Colonic mucosa (tissue), 4 donors: ENCODE measurements around the gene EOGT. TPM values are rescaled to one million over a fixed set of nuclear protein-coding genes. Genes with fewer than 3 reads are reported as not detected.

Experiments used
- DNase-seq: peaks from one replicate; pipeline ENCODE4 v3.0.0-alpha.2; 2020
- H3K27ac ChIP-seq: fragments of 200-600 bp; one replicate; pipeline ENCODE4 v1.8.0; 2021
- H3K27me3 ChIP-seq: fragments of 200-600 bp; one replicate; pipeline ENCODE4 v1.8.0; 2021
- H3K36me3 ChIP-seq: fragments of 200-600 bp; one replicate; pipeline ENCODE4 v1.8.0; 2021
- H3K4me1 ChIP-seq: fragments of 200-600 bp; one replicate; pipeline ENCODE4 v1.8.0; 2021; ENCODE audit warnings: mild to moderate bottlenecking
- H3K4me3 ChIP-seq: fragments of 200-600 bp; one replicate; pipeline ENCODE4 v1.8.0; 2021
- H3K9ac ChIP-seq, 2 donors: one replicate each; pipeline ENCODE4 v1.7.0; 2013; ENCODE audit warnings: control low read depth in 2 of 2, low read depth in 2 of 2, low read length in 2 of 2
- H3K9me3 ChIP-seq: fragments of 200-600 bp; one replicate; pipeline ENCODE4 v1.8.0; 2021
- CTCF ChIP-seq: fragments of 200-600 bp; IDR thresholded peaks from one replicate; pipeline ENCODE4 v1.8.0; 2022; ENCODE audit warnings: antibody characterized with exemption, mild to moderate bottlenecking
- intact Hi-C: fragments of 100-400 bp; cut with DNase I; formaldehyde crosslinking; loops from one replicate; pipeline ENCODE4 v1.14.1; 2022
- total RNA-seq, 2 donors: library from RNA; stranded (reverse); fragmentation: NEBNext Ultra II Directional in 1 of 2; extraction: Animal tissue kit (Norgen Biotek cat#: 25700) in 1 of 2; gene quantifications; one replicate each; pipeline ENCODE4 v1.2.1, GENCODE V29; 2021
- donor health status: healthy.
- donor health status: DM: no; HTN: no; CAD: no.
- donor health status: DM: no; HTN: no; CAD: no.

The EOGT gene
- total RNA-seq, 2 donors from 2014 or later: 9.1 to 13.2 TPM

GRCh38 chr3:68958932-68959331 is 54.6 kb downstream of the EOGT start:
- no peak for DNase-seq
- no peak overlapping the region for H3K27ac ChIP-seq
- H3K36me3 ChIP-seq: no peaks in the 10 kb centered on the region
- intact Hi-C loops: no loop called here
- no peak for TF ChIP-seq CTCF
- no peaks in the 10 kb centered on the region for H3K27me3 ChIP-seq
- H3K9ac ChIP-seq: no peak overlapping the region
- no peak overlapping the region for H3K4me3 ChIP-seq
- H3K9me3 ChIP-seq: no peaks in the 10 kb centered on the region
- H3K4me1 ChIP-seq: no peaks in the 10 kb centered on the region

GRCh38 chr3:68957895-68958294 is 55.6 kb downstream of the EOGT start:
- H3K4me3 ChIP-seq: no peak overlapping the region

GRCh38 chr3:68953816-68954444 is 59.6 kb downstream of the EOGT start:
- Histone ChIP-seq H3K9me3 (no peaks in the 10 kb centered on the region), H3K27ac (no peak overlapping the region), H3K36me3 (no peaks in the 10 kb centered on the region), H3K4me3 (no peak overlapping the region), H3K4me1 (no peaks in the 10 kb centered on the region), H3K9ac (no peak overlapping the region), H3K27me3 (no peaks in the 10 kb centered on the region)
- intact Hi-C loops: no loop called here
- TF ChIP-seq CTCF: no peak
- no peak for DNase-seq

More at GRCh38 chr3:68957895-68958294, 55.6 kb downstream of the EOGT start:
- TF ChIP-seq CTCF: no peak
- no peaks in the 10 kb centered on the region for H3K9me3 ChIP-seq
- H3K36me3 ChIP-seq: no peaks in the 10 kb centered on the region
- DNase-seq: no peak
- H3K9ac ChIP-seq: no peak overlapping the region
- intact Hi-C loops: no loop called here
- no peaks in the 10 kb centered on the region for H3K4me1 ChIP-seq
- H3K27ac ChIP-seq: no peak overlapping the region
- no peaks in the 10 kb centered on the region for H3K27me3 ChIP-seq

- H3K9me3 ChIP-seq: no peaks in the 10 kb centered on the region
- H3K4me3 ChIP-seq: no peak overlapping the region
- DNase-seq: no peak
- no peaks in the 10 kb centered on the region for H3K27me3 ChIP-seq
- H3K9ac ChIP-seq: no peak overlapping the region
- H3K27ac ChIP-seq: no peak overlapping the region
- TF ChIP-seq CTCF: no peak
- intact Hi-C loops: no loop called here
- no peaks in the 10 kb centered on the region for H3K4me1 ChIP-seq
- no peaks in the 10 kb centered on the region for H3K36me3 ChIP-seq
Observed at GRCh38 chr3:68945225-68945624, 68.3 kb downstream of the EOGT start.

GRCh38 chr3:68943753-68944500 is 69.6 kb downstream of the EOGT start:
- TF ChIP-seq CTCF: no peak
- Histone ChIP-seq H3K36me3 (no peaks in the 10 kb centered on the region), H3K4me1 (no peaks in the 10 kb centered on the region), H3K9ac (no peak overlapping the region), H3K27ac (no peak overlapping the region), H3K4me3 (no peak overlapping the region), H3K9me3 (no peaks in the 10 kb centered on the region), H3K27me3 (no peaks in the 10 kb centered on the region)
- intact Hi-C loops: no loop called here
- no peak for DNase-seq
